ENCODE results near the gene PRDM16.

PRDM16 gene

GRCh38 chr1:3463408-3463863 is 394.4 kb downstream of the PRDM16 start:
- DNase-seq (ENCODE audit: low spot score), result no peak

- no peak for DNase-seq (ENCODE audit: low spot score)
These were observed 395.1 kb downstream of the PRDM16 start for GRCh38 chr1:3463891-3464648.

- DNase-seq (ENCODE audit: low spot score), result no peak
These were observed 395.6 kb downstream of the PRDM16 start for GRCh38 chr1:3464649-3465025.

GRCh38 chr1:3465091-3465934 is 396.3 kb downstream of the PRDM16 start:
- DNase-seq (ENCODE audit: low spot score), result no peak

- no peak for DNase-seq (ENCODE audit: low spot score)
These were observed 396.9 kb downstream of the PRDM16 start for GRCh38 chr1:3465935-3466321.

GRCh38 chr1:3466366-3467075 is 397.5 kb downstream of the PRDM16 start:
- DNase-seq (ENCODE audit: low spot score), result no peak

- no peak for DNase-seq (ENCODE audit: low spot score)
These were observed 398.4 kb downstream of the PRDM16 start for GRCh38 chr1:3467096-3468036.

GRCh38 chr1:3468236-3469103 is 399.5 kb downstream of the PRDM16 start:
- no peak for DNase-seq (ENCODE audit: low spot score)

- DNase-seq (ENCODE audit: low spot score), result no peak
These were observed 400.3 kb downstream of the PRDM16 start for GRCh38 chr1:3469104-3469848.

GRCh38 chr1:3469849-3470649 is 401.0 kb downstream of the PRDM16 start:
- no peak for DNase-seq (ENCODE audit: low spot score)

- DNase-seq (ENCODE audit: low spot score), result no peak
These were observed 401.8 kb downstream of the PRDM16 start for GRCh38 chr1:3470650-3471355.

- no peak for DNase-seq (ENCODE audit: low spot score)
These were observed 402.5 kb downstream of the PRDM16 start for GRCh38 chr1:3471356-3472087.

- DNase-seq (ENCODE audit: low spot score), result no peak
These were observed 403.3 kb downstream of the PRDM16 start for GRCh38 chr1:3472088-3472850.

GRCh38 chr1:3472906-3473305 is 403.9 kb downstream of the PRDM16 start:
- DNase-seq (ENCODE audit: low spot score), result no peak

GRCh38 chr1:3473381-3473844 is 404.4 kb downstream of the PRDM16 start:
- no peak for DNase-seq (ENCODE audit: low spot score)

GRCh38 chr1:3474016-3474415 is 405.0 kb downstream of the PRDM16 start:
- no peak for DNase-seq (ENCODE audit: low spot score)

- DNase-seq (ENCODE audit: low spot score), result no peak
These were observed 405.4 kb downstream of the PRDM16 start for GRCh38 chr1:3474421-3474820.
